Measurements from ENCODE around the gene STOX2. TPM values are rescaled to one million over a fixed set of nuclear protein-coding genes. Genes with fewer than 3 reads are reported as not detected.

Gene STOX2
- total and polyA plus RNA-seq, 2 of the 13 experiments (the other 11 are each of a cell fraction or from before 2014, with no cell fraction given), result 0.01 to 0.15 TPM

GRCh38 chr4:183860731-183861130 lies 44.4 kb upstream of the STOX2 start:
- Histone ChIP-seq H3K4me2 (ENCODE audit: low read depth, low read length) (no peak overlapping the region), H3K9ac (ENCODE audit: insufficient read depth, low read depth, low read length) (no peak overlapping the region), H3K27ac (ENCODE audit: extremely low read length, insufficient read depth, low read length) (no peak overlapping the region), H3K4me1 (ENCODE audit: insufficient read depth, low read length) (no peaks in the 10 kb centered on the region), H3K79me2 (ENCODE audit: insufficient read depth, low read length) (no peaks in the 10 kb centered on the region), H4K20me1 (ENCODE audit: insufficient read depth, low read length) (no peaks in the 10 kb centered on the region), H3K4me3 (replicated peaks in 1 of 3; ENCODE audit: insufficient read depth in 1 of 3, low read depth in 2 of 3, low read length in 3 of 3) (no peak overlapping the region), H3K36me3 (replicated peaks in 1 of 2; ENCODE audit: control insufficient read depth in 1 of 2, insufficient read depth in 2 of 2, low read length in 2 of 2) (no peaks in the 10 kb centered on the region), H2AFZ (ENCODE audit: low read length) (no peak overlapping the region), H3K9me3 (ENCODE audit: low read length) (no peaks in the 10 kb centered on the region), H3K27me3 (ENCODE audit: control insufficient read depth in 1 of 2, insufficient read depth in 2 of 2, low read length in 2 of 2) (peaks cover 0 to 11% of the 10 kb centered on the region in 2 experiments; a peak in 2 of 5 replicates)
- TF ChIP-seq JUND (CRISPR knock-in tag; IDR thresholded peaks at IDR 0.05) (no peak), HNF4A (CRISPR knock-in tag; IDR thresholded peaks at IDR 0.05) (no peak), NFATC3 (CRISPR knock-in tag; IDR thresholded peaks at IDR 0.05) (no peak), NFYB (CRISPR knock-in tag; IDR thresholded peaks at IDR 0.05) (no peak)
- DNase-seq (ENCODE audit: low spot score), result no peak
- in situ Hi-C loops (cut with HindIII; ENCODE audit: extremely low pct_ligation_motif_present, low pct_unique_long_range_greater_than_20kb) (no loop called here), intact Hi-C loops (cut with micrococcal nuclease; ENCODE audit: unreplicated experiment) (no loop called here)
- no peak for FAIRE-seq
- ChIA-PET POLR2A (no interaction called here), CTCF (ENCODE audit: low intra/inter-chr PET ratio, low total read pairs) (no interaction called here)
- BruUV-seq (replicated peaks), result no TSS peak
- ATAC-seq, result no peak
- 67% methylated on average over 10 of the region's 10 CpGs for WGBS (ENCODE audit: low lambda C conversion rate)

GRCh38 chr4:183861426-183861825 lies 43.7 kb upstream of the STOX2 start:
- Histone ChIP-seq H3K4me1 (ENCODE audit: insufficient read depth, low read length) (no peaks in the 10 kb centered on the region), H3K4me3 (replicated peaks in 1 of 3; ENCODE audit: insufficient read depth in 1 of 3, low read depth in 2 of 3, low read length in 3 of 3) (no peak overlapping the region), H3K9ac (ENCODE audit: insufficient read depth, low read depth, low read length) (no peak overlapping the region), H3K27me3 (ENCODE audit: control insufficient read depth in 1 of 2, insufficient read depth in 2 of 2, low read length in 2 of 2) (peaks cover 0 to 11% of the 10 kb centered on the region in 2 experiments; a peak in 2 of 5 replicates), H2AFZ (ENCODE audit: low read length) (no peak overlapping the region), H4K20me1 (ENCODE audit: insufficient read depth, low read length) (no peaks in the 10 kb centered on the region), H3K4me2 (ENCODE audit: low read depth, low read length) (no peak overlapping the region), H3K36me3 (replicated peaks in 1 of 2; ENCODE audit: control insufficient read depth in 1 of 2, insufficient read depth in 2 of 2, low read length in 2 of 2) (no peaks in the 10 kb centered on the region), H3K27ac (ENCODE audit: extremely low read length, insufficient read depth, low read length) (no peak overlapping the region), H3K79me2 (ENCODE audit: insufficient read depth, low read length) (no peaks in the 10 kb centered on the region), H3K9me3 (ENCODE audit: low read length) (no peaks in the 10 kb centered on the region)
- ATAC-seq, result no peak
- intact Hi-C loops (cut with micrococcal nuclease; ENCODE audit: unreplicated experiment) (no loop called here), in situ Hi-C loops (cut with HindIII; ENCODE audit: extremely low pct_ligation_motif_present, low pct_unique_long_range_greater_than_20kb) (no loop called here)
- WGBS (ENCODE audit: low lambda C conversion rate), result 71% methylated on average over 12 of the region's 13 CpGs
- no TSS peak for BruUV-seq (replicated peaks)
- FAIRE-seq, result no peak
- ChIA-PET CTCF (ENCODE audit: low intra/inter-chr PET ratio, low total read pairs) (no interaction called here), POLR2A (no interaction called here)
- DNase-seq (ENCODE audit: low spot score), result no peak
- TF ChIP-seq RFX3 (CRISPR knock-in tag; IDR thresholded peaks at IDR 0.05) (no peak), ZNF547 (CRISPR knock-in tag; IDR thresholded peaks at IDR 0.05) (no peak), KLF6 (CRISPR knock-in tag; IDR thresholded peaks at IDR 0.05) (no peak), KDM2A (CRISPR knock-in tag; IDR thresholded peaks at IDR 0.05; ENCODE audit: borderline replicate concordance, low read depth) (no peak), ZNF678 (CRISPR knock-in tag; IDR thresholded peaks at IDR 0.05) (no peak), ZFP36 (IDR thresholded peaks at IDR 0.05; ENCODE audit: borderline replicate concordance, low read depth, low read length, partially characterized antibody) (no peak), PRMT3 (CRISPR knock-in tag; IDR thresholded peaks at IDR 0.05; ENCODE audit: borderline replicate concordance, low read depth) (no peak), ZFP36L1 (CRISPR knock-in tag; IDR thresholded peaks at IDR 0.05) (no peak), NBN (conservative IDR thresholded peaks at IDR 0.05) (no peak)
